Measurements from ENCODE around the gene NTM. TPM values are rescaled to one million over a fixed set of nuclear protein-coding genes. Genes with fewer than 3 reads are reported as not detected.

Gene NTM
- total RNA-seq, 1 experiment from 2014 or later = 9.9 TPM

DNA sequence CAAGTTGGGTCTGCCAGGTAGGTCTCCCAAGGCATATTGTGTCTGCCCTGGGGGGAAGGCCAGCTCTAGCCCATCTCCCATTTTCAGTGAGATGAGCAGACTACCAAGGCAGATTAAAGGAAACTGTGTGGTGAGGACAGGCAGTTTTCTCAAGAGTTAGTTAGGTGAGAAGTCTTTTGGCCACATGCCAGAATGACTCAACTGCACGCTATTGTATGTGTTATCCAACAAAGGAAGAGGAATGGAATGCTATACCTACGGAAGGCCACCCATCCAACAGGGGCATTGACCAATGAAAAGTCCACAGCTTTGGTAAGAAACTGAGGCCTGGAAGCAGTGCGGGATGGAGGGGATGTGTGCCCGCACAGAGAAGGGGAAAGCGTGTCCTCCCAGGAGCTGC, 941.7 kb downstream of the NTM start:
- Histone ChIP-seq H2AK5ac (ENCODE audit: insufficient read length, low read length) (no peak overlapping the region), H2BK120ac (ENCODE audit: low read depth, low read length, poor library complexity, severe bottlenecking) (no peak overlapping the region), H3K4ac (ENCODE audit: low read depth, low read length) (no peak overlapping the region), H3K27ac (ENCODE audit: insufficient read length, low read depth, low read length) (no peak overlapping the region), H3K23ac (ENCODE audit: insufficient read length, low read depth, low read length) (no peak overlapping the region), H2BK20ac (ENCODE audit: low read depth, low read length, poor library complexity, severe bottlenecking) (no peak overlapping the region), H3K56ac (ENCODE audit: insufficient read length, low read depth, low read length) (no peak overlapping the region), H2AFZ (ENCODE audit: low read length) (no peak overlapping the region), H3K9ac (ENCODE audit: extremely low read depth, insufficient read length, low read length) (no peak overlapping the region), H3K23me2 (ENCODE audit: insufficient read length, low read depth, low read length, poor library complexity, severe bottlenecking) (no peaks in the 10 kb centered on the region), H2BK5ac (ENCODE audit: insufficient read length, low read length) (no peak overlapping the region), H3K18ac (ENCODE audit: insufficient read length, low read depth, low read length) (no peak overlapping the region), H3K79me2 (ENCODE audit: insufficient read depth, low read length) (no peaks in the 10 kb centered on the region), H4K8ac (replicated peaks; ENCODE audit: insufficient read length, low read depth, low read length) (no peak overlapping the region), H3K14ac (ENCODE audit: insufficient read depth, low read length) (no peak overlapping the region), H2BK12ac (ENCODE audit: insufficient read length, low read depth, low read length) (no peak overlapping the region), H3T11ph (ENCODE audit: low read length) (no peak overlapping the region), H3K4me2 (ENCODE audit: insufficient read depth, insufficient read length, low read length) (no peak overlapping the region), H4K5ac (ENCODE audit: insufficient read length, low read depth, low read length) (no peak overlapping the region), H4K91ac (ENCODE audit: insufficient read length, low read depth, low read length) (no peak overlapping the region), H3K4me1 (ENCODE audit: insufficient read depth, low read length) (no peaks in the 10 kb centered on the region), H4K20me1 (ENCODE audit: control insufficient read depth, insufficient read depth, insufficient read length) (no peaks in the 10 kb centered on the region), H2BK15ac (ENCODE audit: low read depth, low read length) (no peak overlapping the region), H3K9me3 (ENCODE audit: control insufficient read depth, low read depth, low read length) (no peaks in the 10 kb centered on the region), H3K27me3 (ENCODE audit: insufficient read depth, low read length) (no peaks in the 10 kb centered on the region), H3K79me1 (ENCODE audit: insufficient read depth, low read depth, low read length, poor library complexity, severe bottlenecking) (no peaks in the 10 kb centered on the region)
- TF ChIP-seq, protein P1, sequence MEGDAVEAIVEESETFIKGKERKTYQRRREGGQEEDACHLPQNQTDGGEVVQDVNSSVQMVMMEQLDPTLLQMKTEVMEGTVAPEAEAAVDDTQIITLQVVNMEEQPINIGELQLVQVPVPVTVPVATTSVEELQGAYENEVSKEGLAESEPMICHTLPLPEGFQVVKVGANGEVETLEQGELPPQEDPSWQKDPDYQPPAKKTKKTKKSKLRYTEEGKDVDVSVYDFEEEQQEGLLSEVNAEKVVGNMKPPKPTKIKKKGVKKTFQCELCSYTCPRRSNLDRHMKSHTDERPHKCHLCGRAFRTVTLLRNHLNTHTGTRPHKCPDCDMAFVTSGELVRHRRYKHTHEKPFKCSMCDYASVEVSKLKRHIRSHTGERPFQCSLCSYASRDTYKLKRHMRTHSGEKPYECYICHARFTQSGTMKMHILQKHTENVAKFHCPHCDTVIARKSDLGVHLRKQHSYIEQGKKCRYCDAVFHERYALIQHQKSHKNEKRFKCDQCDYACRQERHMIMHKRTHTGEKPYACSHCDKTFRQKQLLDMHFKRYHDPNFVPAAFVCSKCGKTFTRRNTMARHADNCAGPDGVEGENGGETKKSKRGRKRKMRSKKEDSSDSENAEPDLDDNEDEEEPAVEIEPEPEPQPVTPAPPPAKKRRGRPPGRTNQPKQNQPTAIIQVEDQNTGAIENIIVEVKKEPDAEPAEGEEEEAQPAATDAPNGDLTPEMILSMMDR (conservative IDR thresholded peaks at IDR 0.05) = no peak
- peaks cover 10 to 11% of the 10 kb centered on the region in 2 experiments for H3K4me1 Mint-ChIP-seq
- peaks cover 0 to 2% (median 0%) of the 10 kb centered on the region in 3 experiments; a peak in 1 of 7 replicates for H3K36me3 Mint-ChIP-seq (ENCODE audit: insufficient read depth in 1 of 3, low read depth in 3 of 3)
- no peak overlapping the region for H3K27ac Mint-ChIP-seq
- no CpG with 5 or more reads among the region's 5 CpGs for WGBS (ENCODE audit: extremely low coverage, insufficient read length, low lambda C conversion rate)
- DNase-seq = no peak
- no peak overlapping the region for H3K4me3 Mint-ChIP-seq
- no peaks in the 10 kb centered on the region for H3K9me3 Mint-ChIP-seq
- no peaks in the 10 kb centered on the region; the same call in 1 of the 2 replicates for H3K27me3 Mint-ChIP-seq (ENCODE audit: low read depth)
